Esophagus squamous epithelium (tissue), 4 donors: ENCODE measurements around the gene TRAF7.

Experiments
- CTCF ChIP-seq, 6 experiments: fragments of 450-650 bp in 4 of 6; fragments of 200-600 bp in 2 of 6; sonication (generic) in 2 of 6; IDR thresholded peaks; one replicate each; pipeline ENCODE4 v1.5.1; 2016 to 2019; ENCODE audit warnings: antibody characterized with exemption in 6 of 6, mild to moderate bottlenecking in 4 of 6, moderate library complexity in 4 of 6
- POLR2A ChIP-seq, 4 donors: fragments of 450-650 bp; IDR thresholded peaks; one replicate each; pipeline ENCODE4 v1.6.1; 2017; ENCODE audit warnings: antibody characterized with exemption in 4 of 4, mild to moderate bottlenecking in 4 of 4, moderate library complexity in 3 of 4

- no peak for TF ChIP-seq CTCF (IDR thresholded peaks at IDR 0.05)
- TF ChIP-seq POLR2A (IDR thresholded peaks at IDR 0.05): no peak
Observed at GRCh38 chr16:2176047-2176446, 20.5 kb downstream of the TRAF7 start.
